DMS53 (cell line): Measurements from ENCODE around the gene LPP.

ENCODE experiments used
- DNase-seq: peaks from one replicate; lab custom pipeline; 2025; lab: John Stamatoyannopoulos, UW

Gene LPP

GRCh38 chr3:188299068-188299467, 145.1 kb downstream of the LPP start:
- no peak for DNase-seq

DNA sequence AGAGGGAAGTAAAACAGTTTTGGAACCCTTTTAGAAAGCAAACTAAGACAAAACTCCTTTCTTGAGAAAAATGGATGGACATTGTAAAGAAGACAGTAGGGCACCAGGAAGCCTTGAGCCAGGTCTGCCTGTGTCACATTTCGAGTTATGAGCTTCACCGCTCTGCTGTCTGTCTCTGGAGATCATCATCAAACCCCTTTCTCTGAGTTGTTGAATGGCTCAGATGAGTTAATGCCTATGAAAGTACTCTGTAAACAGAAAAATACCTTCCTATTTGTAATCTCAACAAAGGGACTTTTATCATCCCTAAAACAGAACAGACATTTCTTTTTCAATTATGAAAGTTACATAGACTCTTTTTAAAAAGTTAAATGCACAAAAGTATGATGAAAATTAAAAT, 145.8 kb downstream of the LPP start:
- no peak for DNase-seq

- no peak for DNase-seq
Measured at GRCh38 chr3:188301147-188301546, 147.2 kb downstream of the LPP start.

- peak; percentile 7 for DNase-seq
Measured at GRCh38 chr3:188303286-188303799, 149.4 kb downstream of the LPP start.

GRCh38 chr3:188303823-188304222, 149.9 kb downstream of the LPP start:
- no peak for DNase-seq

DNA sequence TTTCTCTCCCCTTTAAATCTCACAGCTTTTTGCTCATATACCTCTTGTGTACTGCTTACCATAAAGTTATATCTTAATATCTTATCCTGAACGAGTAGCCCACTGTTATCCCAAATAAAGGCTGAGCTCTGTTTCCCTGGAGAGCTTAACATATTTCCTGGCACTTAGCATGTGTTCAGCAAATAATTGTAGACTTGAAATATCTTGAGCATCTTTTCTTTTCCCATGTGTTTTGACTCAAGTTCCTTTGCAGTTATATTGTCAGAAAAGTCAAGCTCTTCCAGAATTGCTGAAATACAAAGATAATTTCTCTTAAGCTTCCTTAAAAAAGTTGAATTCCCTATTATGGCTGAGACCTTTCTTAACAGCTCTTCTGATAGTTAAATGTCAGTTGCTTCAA, 150.5 kb downstream of the LPP start:
- DNase-seq = no peak

DNA sequence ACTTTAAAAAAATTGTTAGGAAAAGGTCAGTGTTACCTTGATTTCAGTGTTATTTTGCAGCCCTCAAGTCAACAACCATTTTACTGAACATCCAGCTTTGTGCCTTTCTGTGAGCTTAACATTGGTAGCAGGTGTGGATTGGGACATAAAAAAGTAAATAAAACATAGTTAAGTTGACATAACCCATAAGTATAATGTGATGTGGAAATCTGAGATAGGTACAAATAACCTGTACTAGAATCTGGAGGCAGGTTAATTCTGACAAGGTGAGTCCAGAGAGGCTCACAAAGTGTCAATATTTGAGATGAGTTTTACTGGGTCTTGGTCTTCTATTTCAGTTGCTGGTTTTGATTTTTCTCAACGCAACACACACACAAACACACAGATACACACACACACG, 151.3 kb downstream of the LPP start:
- DNase-seq = peak; percentile 29

DNA sequence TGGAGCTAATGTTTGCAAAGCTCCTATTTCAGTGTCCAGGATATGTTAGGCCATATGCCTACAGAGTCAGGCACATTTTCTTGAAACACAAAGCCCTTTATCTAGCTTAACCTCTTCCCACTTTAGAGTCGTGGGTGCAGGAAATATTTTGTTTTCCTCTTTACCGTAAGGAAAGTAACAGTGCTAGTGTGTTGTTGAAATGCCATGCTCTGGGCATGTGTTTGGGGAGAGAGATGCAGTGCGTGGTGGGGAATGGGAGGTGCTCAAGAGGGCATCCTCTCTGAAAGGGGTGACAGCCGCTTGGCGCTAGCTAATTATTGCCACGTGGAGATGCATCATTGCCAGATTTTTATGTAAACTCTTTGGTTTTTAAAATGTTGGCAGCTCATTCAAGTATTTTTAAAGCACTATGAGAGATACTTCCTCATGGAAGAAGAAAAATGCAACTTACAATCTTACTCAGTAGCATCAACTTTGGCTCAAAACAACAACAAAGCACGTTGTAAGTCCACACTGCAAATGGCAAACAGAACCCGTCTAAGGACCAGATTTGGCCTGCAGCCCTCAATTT, 152.6 kb downstream of the LPP start:
- DNase-seq = no peak

DNA sequence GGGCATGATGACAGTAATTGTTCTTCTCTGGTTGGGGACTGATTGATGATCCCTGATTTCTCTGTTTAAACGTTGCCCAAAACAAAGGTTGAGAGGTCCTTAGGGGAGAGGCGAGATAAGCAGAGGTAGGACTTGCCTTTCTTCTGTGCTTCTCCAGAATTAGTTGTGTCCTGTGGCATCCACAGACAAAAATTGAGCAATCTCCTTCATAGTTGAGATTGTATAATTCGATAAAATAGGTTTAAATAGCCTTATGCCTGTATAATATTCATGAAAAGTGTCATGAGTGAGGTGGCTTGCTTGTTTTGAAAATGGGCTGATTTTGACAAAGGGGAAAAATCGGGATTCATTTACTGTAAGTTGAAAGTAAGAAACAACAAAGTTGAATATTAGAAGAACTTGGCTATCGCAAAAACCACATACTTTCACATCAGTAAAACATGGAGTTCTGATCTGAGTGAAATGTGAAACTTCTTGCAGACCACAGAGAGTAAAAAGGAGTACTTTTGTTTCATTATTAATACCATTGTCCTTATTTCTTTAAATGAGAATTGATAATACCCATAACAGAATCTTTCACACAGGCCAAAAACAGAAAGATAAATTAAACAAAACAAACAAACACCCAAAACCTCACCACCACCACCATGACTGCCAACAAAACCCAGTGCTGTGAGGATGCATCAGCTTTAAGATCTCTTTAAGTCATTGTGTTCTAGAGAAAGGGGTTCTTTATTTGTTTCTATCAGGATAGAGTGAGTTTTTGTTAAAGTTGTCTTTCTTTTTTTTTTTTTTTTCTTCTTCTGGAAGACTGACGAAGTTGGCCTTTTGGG, 155.7 kb downstream of the LPP start:
- no peak for DNase-seq

GRCh38 chr3:188310270-188310710, 156.3 kb downstream of the LPP start:
- no peak for DNase-seq

- DNase-seq = no peak
Measured at GRCh38 chr3:188315553-188315952, 161.6 kb downstream of the LPP start.

DNA sequence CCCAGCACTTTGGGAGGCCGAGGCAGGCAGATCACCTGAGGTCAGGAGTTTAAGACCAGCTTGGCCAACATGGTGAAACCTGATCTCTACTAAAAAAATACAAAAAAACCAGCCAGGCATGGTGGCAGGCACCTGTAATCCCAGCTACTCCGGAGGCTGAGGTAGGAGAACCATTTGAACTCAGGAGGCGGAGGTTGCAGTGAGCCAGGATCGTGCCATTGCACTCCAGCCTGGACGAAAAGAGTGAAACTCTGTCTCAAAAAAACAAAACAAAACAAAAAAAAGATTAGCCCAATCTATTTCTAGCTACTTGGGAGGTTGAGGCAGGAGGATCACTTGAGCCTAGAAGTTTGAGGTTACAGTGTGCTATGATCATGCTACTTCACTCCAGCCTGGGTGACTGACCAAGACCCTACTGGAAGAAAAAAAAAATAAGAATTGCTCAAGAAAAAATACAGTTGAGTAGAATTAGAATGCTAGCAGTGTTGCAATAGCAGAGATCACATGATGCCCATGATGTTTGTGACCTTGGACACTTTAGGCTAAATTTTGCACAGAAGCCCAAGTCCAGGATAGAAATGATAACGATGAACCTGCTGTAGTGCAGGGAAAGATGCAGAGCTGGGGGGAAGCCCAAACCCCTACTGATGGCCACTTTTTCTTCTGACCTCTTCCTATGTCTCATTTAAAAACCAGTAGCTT, 162.2 kb downstream of the LPP start:
- no peak for DNase-seq

- DNase-seq = no peak
Measured at GRCh38 chr3:188316723-188317070, 162.7 kb downstream of the LPP start.

DNA sequence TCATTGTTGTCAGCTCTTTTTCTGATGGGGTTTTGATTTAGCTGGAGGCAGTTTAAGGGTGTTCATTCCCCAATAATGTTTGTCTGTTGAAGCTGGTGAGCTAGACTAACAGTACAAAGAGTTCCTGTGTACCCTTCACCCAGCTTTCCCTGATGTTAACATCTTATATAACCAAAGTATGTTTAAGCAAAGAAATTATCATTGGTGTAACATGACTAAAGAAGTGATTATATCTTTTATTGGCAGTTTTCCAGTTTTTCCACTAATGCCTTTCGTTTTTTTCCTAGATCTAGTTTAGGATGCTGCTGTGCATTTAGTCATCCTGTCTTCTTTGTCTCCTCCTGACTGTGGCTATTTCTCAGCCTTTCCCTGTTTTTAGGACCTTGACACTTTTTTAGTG, 165.6 kb downstream of the LPP start:
- no peak for DNase-seq

- DNase-seq = no peak
Measured at GRCh38 chr3:188320757-188321156, 166.8 kb downstream of the LPP start.

GRCh38 chr3:188321258-188321657, 167.3 kb downstream of the LPP start:
- no peak for DNase-seq

- no peak for DNase-seq
Measured at GRCh38 chr3:188322135-188322887, 168.4 kb downstream of the LPP start.

- no peak for DNase-seq
Measured at GRCh38 chr3:188323067-188323842, 169.3 kb downstream of the LPP start.

DNA sequence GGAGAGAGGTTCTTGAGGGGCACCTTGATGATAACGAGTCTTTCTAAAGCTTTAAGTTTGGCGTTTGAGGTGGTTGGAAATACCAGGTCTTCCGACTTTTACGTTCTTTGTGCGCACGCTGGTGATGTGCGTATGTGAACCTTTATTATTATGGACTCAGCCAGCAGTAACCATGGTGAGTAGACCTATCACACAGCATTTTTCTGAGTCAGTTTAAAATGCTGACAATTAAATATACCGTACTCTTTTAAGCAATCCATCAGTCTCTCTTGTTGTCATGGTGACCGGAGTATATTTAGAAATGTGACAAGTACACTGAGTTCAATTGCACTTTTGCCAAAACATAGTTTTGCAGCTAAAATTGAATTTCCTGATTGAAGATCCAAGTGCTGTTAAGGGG, 172.2 kb downstream of the LPP start:
- no peak for DNase-seq

GRCh38 chr3:188326968-188327367, 173.0 kb downstream of the LPP start:
- DNase-seq = no peak

DNA sequence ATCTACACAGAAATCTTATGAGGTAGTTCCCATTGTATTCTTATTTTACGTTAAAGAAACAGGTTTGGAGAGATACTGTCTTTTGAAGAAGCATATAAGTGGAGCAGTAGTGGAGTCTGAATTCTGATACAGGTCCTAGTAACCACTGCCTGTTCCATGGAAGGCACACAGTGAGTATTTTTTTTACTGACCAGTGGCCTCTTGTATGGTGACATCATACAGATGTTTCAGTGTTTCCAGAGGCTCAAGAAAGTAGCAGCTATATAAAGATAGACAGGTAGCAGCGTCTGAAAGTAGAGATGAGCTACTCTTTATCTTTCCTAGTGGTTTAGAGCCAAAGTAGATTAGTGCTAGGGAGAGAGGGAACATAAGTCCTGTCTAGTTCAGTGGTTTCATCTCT, 173.5 kb downstream of the LPP start:
- no peak for DNase-seq

GRCh38 chr3:188330138-188330537, 176.2 kb downstream of the LPP start:
- no peak for DNase-seq
